Measurements from ENCODE around the gene HOXA9. TPM values are rescaled to one million over a fixed set of nuclear protein-coding genes. Genes with fewer than 3 reads are reported as not detected.

Gene HOXA9
- not detected for polyA plus RNA-seq (2012; ENCODE audit: insufficient read depth, insufficient read length, low read depth)

DNA sequence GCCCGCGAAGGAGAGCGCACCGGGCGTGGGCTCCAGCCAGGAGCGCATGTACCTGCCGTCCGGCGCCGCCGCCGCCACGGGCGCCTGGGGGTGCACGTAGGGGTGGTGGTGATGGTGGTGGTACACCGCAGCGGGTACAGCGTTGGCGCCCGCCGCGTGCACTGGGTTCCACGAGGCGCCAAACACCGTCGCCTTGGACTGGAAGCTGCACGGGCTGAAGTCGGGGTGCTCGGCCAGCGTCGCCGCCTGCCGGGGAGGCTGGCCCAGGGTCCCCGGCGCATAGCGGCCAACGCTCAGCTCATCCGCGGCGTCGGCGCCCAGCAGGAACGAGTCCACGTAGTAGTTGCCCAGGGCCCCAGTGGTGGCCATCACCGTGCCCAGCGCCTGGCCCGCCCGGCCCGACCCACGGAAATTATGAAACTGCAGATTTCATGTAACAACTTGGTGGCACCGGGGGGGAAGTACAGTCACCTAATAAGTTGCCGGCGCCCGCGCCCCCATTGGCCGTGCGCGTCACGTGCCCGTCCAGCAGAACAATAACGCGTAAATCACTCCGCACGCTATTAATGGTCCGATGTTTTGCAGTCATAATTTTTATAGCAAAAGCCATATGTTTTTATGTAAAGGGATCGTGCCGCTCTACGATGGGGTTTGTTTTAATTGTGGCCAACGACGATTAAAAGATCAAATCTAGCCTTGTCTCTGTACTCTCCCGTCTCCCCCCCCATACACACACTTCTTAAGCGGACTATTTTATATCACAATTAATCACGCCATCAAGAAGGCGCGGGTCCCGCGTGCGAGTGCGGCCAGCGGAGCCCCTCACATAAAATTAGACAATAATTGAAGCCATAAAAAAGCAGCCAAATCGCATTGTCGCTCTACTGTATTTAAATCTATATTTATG lies at the start of gene HOXA9:
Gene HOXA9, minus strand, starts transcription at position 449 of the 907 bp plus-strand sequence. Its CDS starts 80 bp downstream, at position 369.
- no peak within 1 kb of the TSS for H3K4me3 ChIP-seq (ENCODE audit: low read depth, low read length)

DNA sequence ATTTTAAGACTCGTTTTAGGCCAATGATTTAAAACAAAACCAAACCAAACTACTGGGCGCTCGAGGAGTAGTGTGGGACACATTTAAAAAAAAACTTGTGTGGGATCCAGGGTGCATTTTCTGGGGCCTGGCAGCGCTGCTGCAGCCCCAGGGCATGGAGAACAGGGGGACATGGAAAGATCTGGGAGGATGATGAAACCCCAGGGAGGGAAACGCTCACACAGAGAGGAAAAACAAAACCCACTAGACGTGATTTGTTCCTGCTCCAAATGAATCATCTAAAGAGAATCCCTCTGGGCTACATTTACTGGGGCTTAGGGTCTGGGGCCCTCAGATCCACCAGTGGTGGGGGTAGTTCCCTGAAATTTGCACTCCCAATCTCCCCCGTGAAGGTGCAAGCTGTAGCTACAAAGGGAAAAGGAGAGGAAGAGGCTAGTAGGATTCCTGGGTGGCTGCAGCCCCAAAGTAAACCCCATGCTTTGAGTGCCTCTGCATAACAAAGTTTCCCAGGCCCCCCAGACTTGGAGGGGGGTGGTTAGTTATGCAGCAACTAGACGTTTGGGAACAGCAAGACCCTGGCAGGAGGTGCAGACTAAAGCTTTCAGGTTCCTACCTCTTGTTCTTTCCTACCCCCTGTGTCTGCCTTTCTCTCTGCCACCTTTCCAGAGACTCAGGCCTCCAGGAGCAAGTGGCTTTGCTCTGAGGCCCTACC lies 49.1 kb upstream of the HOXA9 start:
- no peak for DNase-seq

More for the DNA sequence above, at the start of gene HOXA9:
- Histone ChIP-seq H3K9me3 (no peaks in the 10 kb centered on the region), H3K4me1 (no peaks in the 10 kb centered on the region), H3K36me3 (no peaks in the 10 kb centered on the region), H3K27me3 (peaks cover 97% of the 10 kb centered on the region)
- no peak for TF ChIP-seq CTCF (IDR thresholded peaks at IDR 0.05; ENCODE audit: low read depth, low read length)
- DNase-seq = no peak

DNA sequence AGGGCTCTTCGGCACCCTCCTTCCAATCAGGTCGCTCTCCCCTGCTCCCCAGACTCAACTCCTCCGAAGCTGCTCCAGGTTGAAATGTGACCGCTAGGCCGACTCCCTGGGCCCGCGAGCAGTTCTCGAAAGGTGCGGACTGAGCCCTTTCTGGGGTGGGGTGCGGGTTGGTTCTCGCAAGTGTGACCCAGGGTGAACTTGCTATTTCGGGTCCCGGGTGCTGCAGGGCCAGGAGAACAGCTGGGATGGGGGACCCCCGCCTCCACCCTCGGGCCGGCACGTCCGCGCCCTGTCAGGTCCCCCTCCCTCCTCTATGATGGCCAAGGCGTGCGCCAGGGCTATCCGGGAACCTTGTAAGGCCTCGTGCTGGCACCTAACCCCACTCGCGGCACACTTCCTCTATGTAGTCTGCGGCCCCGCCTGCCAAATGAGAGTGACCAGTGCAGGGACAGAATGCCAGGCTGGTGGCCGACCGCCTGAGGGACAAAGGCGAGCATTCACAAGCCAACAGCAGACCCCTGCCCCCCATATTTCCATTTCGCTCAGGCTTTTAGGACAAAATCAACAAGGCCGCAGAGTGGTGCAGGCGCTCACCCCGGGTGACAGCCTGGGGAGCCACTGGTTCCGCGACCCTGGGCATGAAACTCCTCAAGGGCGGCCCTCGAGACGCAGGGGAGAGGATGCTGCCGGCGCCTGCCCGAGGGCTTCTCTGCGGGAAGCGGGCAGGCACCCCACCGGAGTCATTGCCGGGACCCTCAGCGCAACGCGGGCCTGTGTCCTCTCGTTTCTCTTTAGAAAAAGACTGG lies 48.3 kb upstream of the HOXA9 start:
- no peak for TF ChIP-seq CTCF (IDR thresholded peaks at IDR 0.05; ENCODE audit: low read depth, low read length)
- DNase-seq = no peak
- no peak overlapping the region for H3K4me3 ChIP-seq (ENCODE audit: low read depth, low read length)
- no peaks in the 10 kb centered on the region for H3K9me3 ChIP-seq
- no peaks in the 10 kb centered on the region for H3K4me1 ChIP-seq
- no peaks in the 10 kb centered on the region for H3K36me3 ChIP-seq
- H3K27me3 ChIP-seq = peaks cover 91% of the 10 kb centered on the region

More for the DNA sequence above, 49.1 kb upstream of the HOXA9 start:
- Histone ChIP-seq H3K4me3 (ENCODE audit: low read depth, low read length) (no peak overlapping the region), H3K27me3 (peaks cover 93% of the 10 kb centered on the region), H3K36me3 (no peaks in the 10 kb centered on the region), H3K4me1 (no peaks in the 10 kb centered on the region), H3K9me3 (no peaks in the 10 kb centered on the region)
- TF ChIP-seq CTCF (IDR thresholded peaks at IDR 0.05; ENCODE audit: low read depth, low read length) = no peak

- H3K36me3 ChIP-seq = no peaks in the 10 kb centered on the region
- no peak for DNase-seq
- H3K9me3 ChIP-seq = no peaks in the 10 kb centered on the region
- H3K4me3 ChIP-seq (ENCODE audit: low read depth, low read length) = no peak overlapping the region
- H3K4me1 ChIP-seq = no peaks in the 10 kb centered on the region
- H3K27me3 ChIP-seq = peaks cover 94% of the 10 kb centered on the region
- TF ChIP-seq CTCF (IDR thresholded peaks at IDR 0.05; ENCODE audit: low read depth, low read length) = no peak
Observed at GRCh38 chr7:27212497-27213432, 47.4 kb upstream of the HOXA9 start.

GRCh38 chr7:27211764-27212204 lies 46.4 kb upstream of the HOXA9 start:
- Histone ChIP-seq H3K27me3 (peaks cover 95% of the 10 kb centered on the region), H3K4me1 (no peaks in the 10 kb centered on the region), H3K9me3 (no peaks in the 10 kb centered on the region), H3K4me3 (ENCODE audit: low read depth, low read length) (no peak overlapping the region), H3K36me3 (no peaks in the 10 kb centered on the region)
- TF ChIP-seq CTCF (IDR thresholded peaks at IDR 0.05; ENCODE audit: low read depth, low read length) = no peak
- DNase-seq = no peak

All from BE2C (cell line).